Measurements from ENCODE around the gene CTNND1. TPM values are rescaled to one million over a fixed set of nuclear protein-coding genes. Genes with fewer than 3 reads are reported as not detected.

The CTNND1 gene
- total and polyA plus RNA-seq, 2 of the 8 experiments (the other 6 are each of a cell fraction or from before 2014, with no cell fraction given), result 91.9 to 164 TPM

GRCh38 chr11:57764021-57764420, 2.4 kb downstream of the CTNND1 start (continued):
- TF ChIP-seq CTBP2 (IDR thresholded peaks at IDR 0.05; ENCODE audit: borderline replicate concordance, insufficient read depth, insufficient read length, low read length) (no peak), MAFK (IDR thresholded peaks at IDR 0.05; ENCODE audit: low read depth, low read length) (no peak), SAP30 (IDR thresholded peaks at IDR 0.05; ENCODE audit: insufficient read depth, insufficient replicate concordance, low read length) (no peak)
